GM21360 (cell line): ENCODE measurements around the gene IZUMO1.

Experiments
- ATAC-seq: cut with Tn5 transposase; IDR thresholded peaks from one replicate; pipeline ENCODE4 v1.9.1; 2021; ENCODE audit warnings: mild to moderate bottlenecking, moderate library complexity; ENCODE audit not compliant: unreplicated experiment

Gene IZUMO1

GRCh38 chr19:48757741-48758144, 11.0 kb upstream of the IZUMO1 start:
- ATAC-seq, result no peak

GRCh38 chr19:48757089-48757675, 10.5 kb upstream of the IZUMO1 start:
- no peak for ATAC-seq

- ATAC-seq, result no peak
These were observed 10.0 kb upstream of the IZUMO1 start for GRCh38 chr19:48756686-48757085.

- no peak for ATAC-seq
These were observed 9.5 kb upstream of the IZUMO1 start for GRCh38 chr19:48756212-48756611.

GRCh38 chr19:48755787-48756186, 9.1 kb upstream of the IZUMO1 start:
- ATAC-seq, result no peak

- ATAC-seq, result no peak
These were observed 8.5 kb upstream of the IZUMO1 start, which contains the start of gene FGF21 for GRCh38 chr19:48755084-48755641. Gene FGF21, plus strand, starts transcription at chr19:48755524. Its CDS starts 713 bp downstream, at chr19:48756237.

- ATAC-seq, result no peak
These were observed 6.0 kb upstream of the IZUMO1 start, which contains the start of gene FUT1 for GRCh38 chr19:48752496-48753365. Gene FUT1, minus strand, starts transcription at chr19:48752641. Its CDS starts 1,360 bp downstream, at chr19:48751281.

GRCh38 chr19:48751845-48752495, 5.3 kb upstream of the IZUMO1 start:
- no peak for ATAC-seq

- no peak for ATAC-seq
These were observed 4.2 kb upstream of the IZUMO1 start for GRCh38 chr19:48750771-48751504.

GRCh38 chr19:48750351-48750750, 3.6 kb upstream of the IZUMO1 start:
- ATAC-seq, result no peak

- ATAC-seq, result no peak
These were observed 3.0 kb upstream of the IZUMO1 start for GRCh38 chr19:48749571-48750198.

GRCh38 chr19:48746110-48746509, 599 bp downstream of the IZUMO1 start:
- no peak for ATAC-seq

- ATAC-seq, result no peak
These were observed 1.3 kb downstream of the IZUMO1 start for GRCh38 chr19:48745208-48745995.

- ATAC-seq, result no peak
These were observed 4.6 kb downstream of the IZUMO1 start for GRCh38 chr19:48742096-48742495.

- no peak for ATAC-seq
These were observed 5.3 kb downstream of the IZUMO1 start for GRCh38 chr19:48741129-48741999.

- no peak for ATAC-seq
These were observed 6.3 kb downstream of the IZUMO1 start, which contains the start of gene RASIP1 for GRCh38 chr19:48740164-48740972. Gene RASIP1, minus strand, starts transcription at chr19:48740610. Its CDS starts 328 bp downstream, at chr19:48740282.

- ATAC-seq, result no peak
These were observed 7.1 kb downstream of the IZUMO1 start for GRCh38 chr19:48739404-48740163.
